Measurements from ENCODE around the gene PGA5. TPM values are rescaled to one million over a fixed set of nuclear protein-coding genes. Genes with fewer than 3 reads are reported as not detected.
A peak's percentile ranks its signal among the peaks of the same experiment; 100 is the strongest.

PGA5 gene
- polyA plus RNA-seq, 1 experiment: not detected

- ChIA-PET CTCF (interaction anchor here (5.1 kb wide), 1 partner anchor 11 kb away, joined by 22 read pairs; no protein-coding TSS in a partner anchor), POLR2A (no interaction called here)
- Histone ChIP-seq H3K4me3 (ENCODE audit: low read depth, low read length) (no peak overlapping the region), H3K36me3 (ENCODE audit: control insufficient read depth, insufficient read depth, low read length) (no peaks in the 10 kb centered on the region), H3K27me3 (ENCODE audit: control insufficient read depth, insufficient read depth, low read length) (no peaks in the 10 kb centered on the region)
- DNase-seq (ENCODE audit: low read depth): no peak
- no peak for TF ChIP-seq CTCF (IDR thresholded peaks at IDR 0.05; ENCODE audit: insufficient read depth, low read depth, low read length)
Measured at GRCh38 chr11:61265357-61265756, 24.4 kb downstream of the PGA5 start.

- H3K27me3 ChIP-seq (ENCODE audit: control insufficient read depth, insufficient read depth, low read length): no peaks in the 10 kb centered on the region
- no peak overlapping the region for H3K4me3 ChIP-seq (ENCODE audit: low read depth, low read length)
- CTCF ChIA-PET: interaction anchor here (5.1 kb wide), 1 partner anchor 12 kb away, joined by 22 read pairs; no protein-coding TSS in a partner anchor
- TF ChIP-seq CTCF (IDR thresholded peaks at IDR 0.05; ENCODE audit: insufficient read depth, low read depth, low read length): no peak
- no peak for DNase-seq (ENCODE audit: low read depth)
- no peaks in the 10 kb centered on the region for H3K36me3 ChIP-seq (ENCODE audit: control insufficient read depth, insufficient read depth, low read length)
- POLR2A ChIA-PET: no interaction called here
Measured at GRCh38 chr11:61266602-61267001, 25.6 kb downstream of the PGA5 start.

- no peak for DNase-seq (ENCODE audit: low read depth)
- POLR2A ChIA-PET: interaction anchor here (0.6 kb wide), 1 partner anchor 129 kb away, joined by 4 read pairs; no protein-coding TSS in a partner anchor
- no peaks in the 10 kb centered on the region for H3K27me3 ChIP-seq (ENCODE audit: control insufficient read depth, insufficient read depth, low read length)
- no peak for TF ChIP-seq CTCF (IDR thresholded peaks at IDR 0.05; ENCODE audit: insufficient read depth, low read depth, low read length)
- CTCF ChIA-PET: interaction anchor here (5.1 kb wide), 1 partner anchor 13 kb away, joined by 22 read pairs; no protein-coding TSS in a partner anchor
- no peaks in the 10 kb centered on the region for H3K36me3 ChIP-seq (ENCODE audit: control insufficient read depth, insufficient read depth, low read length)
- no peak overlapping the region for H3K4me3 ChIP-seq (ENCODE audit: low read depth, low read length)
Measured at GRCh38 chr11:61267437-61267841, 26.5 kb downstream of the PGA5 start.

GRCh38 chr11:61268588-61269250, 27.7 kb downstream of the PGA5 start:
- no peak for TF ChIP-seq CTCF (IDR thresholded peaks at IDR 0.05; ENCODE audit: insufficient read depth, low read depth, low read length)
- CTCF ChIA-PET: interaction anchor here (0.7 to 5.1 kb wide), 2 partner anchors 14 to 117 kb away, joined by 4 to 22 read pairs; no protein-coding TSS in a partner anchor
- H3K4me3 ChIP-seq (ENCODE audit: low read depth, low read length): no peak overlapping the region
- POLR2A ChIA-PET: no interaction called here
- DNase-seq (ENCODE audit: low read depth): no peak
- H3K36me3 ChIP-seq (ENCODE audit: control insufficient read depth, insufficient read depth, low read length): no peaks in the 10 kb centered on the region
- no peaks in the 10 kb centered on the region for H3K27me3 ChIP-seq (ENCODE audit: control insufficient read depth, insufficient read depth, low read length)

- peak; percentile 23 for DNase-seq (ENCODE audit: low read depth)
- TF ChIP-seq CTCF (IDR thresholded peaks at IDR 0.05; ENCODE audit: insufficient read depth, low read depth, low read length): no peak
- CTCF ChIA-PET: interaction anchor here (0.7 to 2.1 kb wide), 4 partner anchors 9 to 115 kb away, joined by 4 to 6 read pairs (median 6); no protein-coding TSS in a partner anchor
- Histone ChIP-seq H3K4me3 (ENCODE audit: low read depth, low read length) (no peak overlapping the region), H3K27me3 (ENCODE audit: control insufficient read depth, insufficient read depth, low read length) (no peaks in the 10 kb centered on the region), H3K36me3 (ENCODE audit: control insufficient read depth, insufficient read depth, low read length) (no peaks in the 10 kb centered on the region)
- POLR2A ChIA-PET: interaction anchor here (0.7 kb wide), 2 partner anchors 10 to 11 kb away, joined by 5 to 6 read pairs; no protein-coding TSS in a partner anchor
Measured at GRCh38 chr11:61270354-61271076, 29.5 kb downstream of the PGA5 start.
